GM18873 (cell line): Measurements from ENCODE around the gene PRKAR1B.

Experiments
- ATAC-seq: cut with Tn5 transposase; IDR thresholded peaks from one replicate; pipeline ENCODE4 v1.9.1; 2021; ENCODE audit warnings: mild to moderate bottlenecking, moderate library complexity, moderate number of reproducible peaks; ENCODE audit not compliant: unreplicated experiment, low FRiP score

The PRKAR1B gene

GRCh38 chr7:549066-549890, 177.8 kb downstream of the PRKAR1B start:
- ATAC-seq, result no peak

GRCh38 chr7:548401-548800, 178.7 kb downstream of the PRKAR1B start:
- no peak for ATAC-seq

- no peak for ATAC-seq
Measured at GRCh38 chr7:545470-545869, 181.6 kb downstream of the PRKAR1B start.

GRCh38 chr7:544338-545221, 182.5 kb downstream of the PRKAR1B start:
- ATAC-seq, result no peak

- no peak for ATAC-seq
Measured at GRCh38 chr7:543501-544337, 183.4 kb downstream of the PRKAR1B start.

GRCh38 chr7:542713-543500, 184.2 kb downstream of the PRKAR1B start:
- no peak for ATAC-seq

GRCh38 chr7:542131-542712, 184.9 kb downstream of the PRKAR1B start:
- ATAC-seq, result no peak

- ATAC-seq, result no peak
Measured at GRCh38 chr7:541661-542060, 185.4 kb downstream of the PRKAR1B start.

GRCh38 chr7:540997-541396, 186.1 kb downstream of the PRKAR1B start:
- ATAC-seq, result no peak

- no peak for ATAC-seq
Measured at GRCh38 chr7:540579-540978, 186.5 kb downstream of the PRKAR1B start.

- ATAC-seq, result no peak
Measured at GRCh38 chr7:539731-540411, 187.2 kb downstream of the PRKAR1B start.

GRCh38 chr7:538764-539685, 188.1 kb downstream of the PRKAR1B start:
- no peak for ATAC-seq

GRCh38 chr7:537911-538634, 189.0 kb downstream of the PRKAR1B start:
- ATAC-seq, result no peak

GRCh38 chr7:536231-536630, 190.8 kb downstream of the PRKAR1B start:
- ATAC-seq, result no peak

GRCh38 chr7:534959-535358, 192.1 kb downstream of the PRKAR1B start:
- ATAC-seq, result no peak

GRCh38 chr7:534075-534474, 193.0 kb downstream of the PRKAR1B start:
- ATAC-seq, result no peak

GRCh38 chr7:533266-533665, 193.8 kb downstream of the PRKAR1B start:
- ATAC-seq, result no peak
